Prostate gland (tissue), 2 donors: Measurements from ENCODE around the gene IQGAP2. TPM values are rescaled to one million over a fixed set of nuclear protein-coding genes. Genes with fewer than 3 reads are reported as not detected.

Experiments used
- DNase-seq: peaks from one replicate; pipeline ENCODE4 v3.0.0-alpha.2; 2019; ENCODE audit warnings: low spot score
- H3K27ac ChIP-seq, 2 donors: fragments of 200-600 bp; sonication (generic); 2 replicates each; pipeline ENCODE4 v1.5.1; 2017 to 2019
- H3K27me3 ChIP-seq: fragments of 200-600 bp; sonication (generic); replicated peaks from 2 replicates; pipeline ENCODE4 v1.5.1; 2019; ENCODE audit not compliant: insufficient read depth
- H3K36me3 ChIP-seq, 2 donors: fragments of 200-600 bp; sonication (generic); 1 replicate in 1 of 2; 2 replicates in 1 of 2; pipeline versions ENCODE4 v1.5.1 to v1.8.1; 2017 to 2019
- H3K4me1 ChIP-seq: fragments of 200-600 bp; sonication (generic); replicated peaks from 2 replicates; pipeline ENCODE4 v1.5.1; 2019
- H3K4me3 ChIP-seq, 2 donors: fragments of 200-600 bp; sonication (generic); 2 replicates each; pipeline ENCODE4 v1.5.1; 2017 to 2019
- H3K9me3 ChIP-seq: fragments of 200-600 bp; sonication (generic); 2 replicates; pipeline ENCODE4 v1.5.1; 2017
- CTCF ChIP-seq, 4 experiments: fragments of 200-600 bp in 2 of 4; fragments of 450-650 bp in 2 of 4; sonication (generic) in 2 of 4; IDR thresholded peaks; 1 replicate in 3 of 4; 2 replicates in 1 of 4; pipeline ENCODE4 v1.5.1; 2016 to 2019; ENCODE audit warnings: antibody characterized with exemption in 4 of 4, mild to moderate bottlenecking in 2 of 4, moderate library complexity in 2 of 4
- POLR2A ChIP-seq: fragments of 450-650 bp; IDR thresholded peaks from one replicate; pipeline ENCODE4 v1.6.1; 2016; ENCODE audit warnings: antibody characterized with exemption, mild to moderate bottlenecking
- POLR2AphosphoS5 ChIP-seq: sonication (generic); formaldehyde crosslinking; IDR thresholded peaks from one replicate; pipeline ENCODE4 v1.6.1; 2017; ENCODE audit warnings: antibody characterized with exemption
- WGBS: methylation state at CpG from one replicate; pipeline ENCODE4 v1.1.5; 2018; 5-methylcytosine and 5-hydroxymethylcytosine counted together
- intact Hi-C: fragments of 100-400 bp; cut with DNase I; formaldehyde crosslinking; loops from one replicate; pipeline ENCODE4 v1.14.2; 2022
- total RNA-seq, 2 donors: library from RNA; depleted of rRNA; stranded (reverse); fragments of >200 nt; gene quantifications; one replicate each; pipeline ENCODE4 v1.1.0, GENCODE V29; 2016

The IQGAP2 gene
- total RNA-seq, 2 donors from 2014 or later, result 41.5 to 64.9 TPM

GRCh38 chr5:76450054-76450453 lies 47.0 kb downstream of the IQGAP2 start:
- H3K4me3 ChIP-seq, result no peak overlapping the region
- intact Hi-C loops, result no loop called here

GRCh38 chr5:76451031-76451701 lies 48.1 kb downstream of the IQGAP2 start:
- Histone ChIP-seq H3K27ac (no peak overlapping the region), H3K9me3 (no peaks in the 10 kb centered on the region), H3K36me3 (no peaks in the 10 kb centered on the region), H3K4me3 (no peak overlapping the region), H3K27me3 (no peaks in the 10 kb centered on the region), H3K4me1 (no peaks in the 10 kb centered on the region)
- intact Hi-C loops, result no loop called here
- no peak for DNase-seq
- TF ChIP-seq CTCF (IDR thresholded peaks at IDR 0.05), result no peak
- no peak for TF ChIP-seq POLR2AphosphoS5
- no peak for TF ChIP-seq POLR2A
- 76% methylated on average over 6 of the region's 6 CpGs for WGBS

More at GRCh38 chr5:76450054-76450453, 47.0 kb downstream of the IQGAP2 start:
- Histone ChIP-seq H3K36me3 (no peaks in the 10 kb centered on the region), H3K9me3 (no peaks in the 10 kb centered on the region), H3K4me1 (no peaks in the 10 kb centered on the region), H3K27me3 (no peaks in the 10 kb centered on the region), H3K27ac (no peak overlapping the region)
- 28% methylated on average over 3 of the region's 3 CpGs for WGBS
- TF ChIP-seq POLR2AphosphoS5 (no peak), POLR2A (no peak), CTCF (IDR thresholded peaks at IDR 0.05) (no peak)
- DNase-seq, result no peak

GRCh38 chr5:76455531-76456133 lies 52.5 kb downstream of the IQGAP2 start:
- intact Hi-C loops, result no loop called here
- no peaks in the 10 kb centered on the region for H3K4me1 ChIP-seq
- no peak overlapping the region for H3K4me3 ChIP-seq
- H3K36me3 ChIP-seq, result no peaks in the 10 kb centered on the region
- no peak overlapping the region for H3K27ac ChIP-seq
- H3K27me3 ChIP-seq, result no peaks in the 10 kb centered on the region
- DNase-seq, result no peak
- TF ChIP-seq POLR2A (no peak), POLR2AphosphoS5 (no peak), CTCF (IDR thresholded peaks at IDR 0.05) (no peak)
- 38% methylated on average over 4 of the region's 4 CpGs for WGBS
- no peaks in the 10 kb centered on the region for H3K9me3 ChIP-seq

- 84% methylated on average over 4 of the region's 4 CpGs for WGBS
- intact Hi-C loops, result no loop called here
- no peak overlapping the region for H3K27ac ChIP-seq
- DNase-seq, result no peak
- no peaks in the 10 kb centered on the region for H3K4me1 ChIP-seq
- H3K4me3 ChIP-seq, result no peak overlapping the region
- H3K27me3 ChIP-seq, result no peaks in the 10 kb centered on the region
- H3K9me3 ChIP-seq, result no peaks in the 10 kb centered on the region
- no peak for TF ChIP-seq POLR2AphosphoS5
- no peak for TF ChIP-seq CTCF (IDR thresholded peaks at IDR 0.05)
- no peak for TF ChIP-seq POLR2A
- H3K36me3 ChIP-seq, result no peaks in the 10 kb centered on the region
Measured at GRCh38 chr5:76456258-76456657, 53.2 kb downstream of the IQGAP2 start.
